H9 (cell line): Measurements from ENCODE around the gene MIPEP. TPM values are rescaled to one million over a fixed set of nuclear protein-coding genes. Genes with fewer than 3 reads are reported as not detected.

ENCODE experiments used
- DNase-seq: peaks from one replicate; pipeline ENCODE4 v3.0.0-alpha.2; 2017
- H2AFZ ChIP-seq: one replicate; pipeline ENCODE4 v1.6.1; 2013; ENCODE audit warnings: mild to moderate bottlenecking, low read length, control low read depth, moderate library complexity
- H2AK5ac ChIP-seq: 2 replicates; pipeline ENCODE4 v1.6.1; 2013; ENCODE audit warnings: low read length, control low read depth, mixed read lengths; ENCODE audit not compliant: insufficient read length
- H2BK120ac ChIP-seq: one replicate; pipeline ENCODE4 v1.6.1; 2013; ENCODE audit warnings: low read depth, mild to moderate bottlenecking, low read length, control low read depth, inconsistent platforms; ENCODE audit not compliant: poor library complexity, severe bottlenecking
- H2BK12ac ChIP-seq: 2 replicates; pipeline ENCODE4 v1.6.1; 2013; ENCODE audit warnings: low read length, control low read depth, mixed read lengths, low read depth; ENCODE audit not compliant: insufficient read length
- H2BK15ac ChIP-seq: 2 replicates; pipeline ENCODE4 v1.6.1; 2013; ENCODE audit warnings: low read depth, low read length, control low read depth
- H2BK20ac ChIP-seq: one replicate; pipeline ENCODE4 v1.6.1; 2013; ENCODE audit warnings: low read depth, mild to moderate bottlenecking, low read length, control low read depth, inconsistent platforms; ENCODE audit not compliant: poor library complexity, severe bottlenecking
- H2BK5ac ChIP-seq: 2 replicates; pipeline ENCODE4 v1.6.1; 2013; ENCODE audit warnings: low read length, control low read depth, mixed read lengths; ENCODE audit not compliant: insufficient read length
- H3K14ac ChIP-seq: 2 replicates; pipeline ENCODE4 v1.6.1; 2013; ENCODE audit warnings: low read length, control low read depth; ENCODE audit not compliant: insufficient read depth
- H3K18ac ChIP-seq: 2 replicates; pipeline ENCODE4 v1.6.1; 2013; ENCODE audit warnings: low read depth, mild to moderate bottlenecking, mixed read lengths, low read length, control low read depth; ENCODE audit not compliant: insufficient read length
- H3K23ac ChIP-seq: 2 replicates; pipeline ENCODE4 v1.6.1; 2013; ENCODE audit warnings: low read length, control low read depth, mixed read lengths, low read depth; ENCODE audit not compliant: insufficient read length
- H3K23me2 ChIP-seq: 2 replicates; pipeline ENCODE4 v1.6.1; 2013; ENCODE audit warnings: low read depth, mild to moderate bottlenecking, mixed read lengths, low read length, control low read depth; ENCODE audit not compliant: insufficient read length, poor library complexity, severe bottlenecking
- H3K27ac ChIP-seq: 2 replicates; pipeline ENCODE4 v1.5.1; 2013; ENCODE audit warnings: low read length, control low read depth, mixed read lengths, low read depth; ENCODE audit not compliant: insufficient read length
- H3K27me3 ChIP-seq: 2 replicates; pipeline ENCODE4 v1.6.1; 2013; ENCODE audit warnings: low read length, control low read depth, inconsistent platforms; ENCODE audit not compliant: insufficient read depth
- H3K4ac ChIP-seq: 2 replicates; pipeline ENCODE4 v1.6.1; 2013; ENCODE audit warnings: low read depth, mild to moderate bottlenecking, control low read depth, inconsistent platforms, low read length, moderate library complexity
- H3K4me1 ChIP-seq: 2 replicates; pipeline ENCODE4 v1.6.1; 2013; ENCODE audit warnings: low read length, control low read depth, inconsistent platforms; ENCODE audit not compliant: insufficient read depth
- H3K4me2 ChIP-seq: 2 replicates; pipeline ENCODE4 v1.6.1; 2013; ENCODE audit warnings: low read length, control low read depth, mixed read lengths; ENCODE audit not compliant: insufficient read length, insufficient read depth
- H3K56ac ChIP-seq: 2 replicates; pipeline ENCODE4 v1.6.1; 2013; ENCODE audit warnings: low read depth, mild to moderate bottlenecking, mixed read lengths, low read length, control low read depth; ENCODE audit not compliant: insufficient read length
- H3K79me1 ChIP-seq: 2 replicates; pipeline ENCODE4 v1.6.1; 2013; ENCODE audit warnings: low read depth, mild to moderate bottlenecking, moderate library complexity, low read length, control low read depth, inconsistent platforms; ENCODE audit not compliant: insufficient read depth, poor library complexity, severe bottlenecking
- H3K79me2 ChIP-seq: 2 replicates; pipeline ENCODE4 v1.6.1; 2013; ENCODE audit warnings: low read length, control low read depth, inconsistent platforms; ENCODE audit not compliant: insufficient read depth
- H3K9ac ChIP-seq: 2 replicates; pipeline ENCODE4 v1.6.1; 2013; ENCODE audit warnings: low read length, control low read depth, mixed read lengths; ENCODE audit not compliant: insufficient read length; ENCODE audit errors: extremely low read depth
- H3K9me3 ChIP-seq: one replicate; pipeline ENCODE4 v1.6.1; 2013; ENCODE audit warnings: low read depth, low read length, inconsistent platforms; ENCODE audit not compliant: control insufficient read depth
- H3T11ph ChIP-seq: one replicate; pipeline ENCODE4 v1.6.1; 2013; ENCODE audit warnings: mild to moderate bottlenecking, low read length, control low read depth, inconsistent platforms
- H4K20me1 ChIP-seq: one replicate; pipeline ENCODE4 v1.6.1; 2013; ENCODE audit not compliant: control insufficient read depth, insufficient read length, insufficient read depth
- H4K5ac ChIP-seq: 2 replicates; pipeline ENCODE4 v1.6.1; 2013; ENCODE audit warnings: low read depth, mild to moderate bottlenecking, mixed read lengths, low read length, control low read depth; ENCODE audit not compliant: insufficient read length
- H4K8ac ChIP-seq: replicated peaks from 2 replicates; pipeline ENCODE4 v1.6.1; 2013; ENCODE audit warnings: low read length, control low read depth, mixed read lengths, low read depth; ENCODE audit not compliant: insufficient read length
- H4K91ac ChIP-seq: 2 replicates; pipeline ENCODE4 v1.6.1; 2013; ENCODE audit warnings: low read depth, mild to moderate bottlenecking, moderate library complexity, mixed read lengths, low read length, control low read depth; ENCODE audit not compliant: insufficient read length
- H3K27ac Mint-ChIP-seq, 3 experiments: 2 replicates in 2 of 3; 3 replicates in 1 of 3; pipeline ENCODE4 v1.8.0; 2020 to 2021; ENCODE audit warnings: mixed read lengths in 3 of 3, mild to moderate bottlenecking in 1 of 3, moderate library complexity in 1 of 3
- H3K27me3 Mint-ChIP-seq: 2 replicates; pipeline ENCODE4 v1.8.0; 2021; ENCODE audit warnings: low read depth, mild to moderate bottlenecking, moderate library complexity, mixed read lengths
- H3K36me3 Mint-ChIP-seq, 3 experiments: 2 replicates in 2 of 3; 3 replicates in 1 of 3; pipeline ENCODE4 v1.8.0; 2020 to 2021; ENCODE audit warnings: low read depth in 3 of 3, mixed read lengths in 3 of 3; ENCODE audit not compliant: insufficient read depth in 1 of 3
- H3K4me1 Mint-ChIP-seq, 2 experiments: 2 replicates each; pipeline ENCODE4 v1.8.0; 2020; ENCODE audit warnings: mixed read lengths in 2 of 2
- H3K4me3 Mint-ChIP-seq, 2 experiments: 2 replicates in 1 of 2; 3 replicates in 1 of 2; pipeline ENCODE4 v1.8.0; 2020 to 2021; ENCODE audit warnings: mild to moderate bottlenecking in 2 of 2, mixed read lengths in 2 of 2, moderate library complexity in 1 of 2
- H3K9me3 Mint-ChIP-seq, 2 experiments: 2 replicates in 1 of 2; 3 replicates in 1 of 2; pipeline ENCODE4 v1.8.0; 2020; ENCODE audit warnings: mild to moderate bottlenecking in 2 of 2, mixed read lengths in 2 of 2, moderate library complexity in 1 of 2
- WGBS: extraction: QIAGEN DNeasy Blood & Tissue Kit; methylation state at CpG from one replicate; pipeline ENCODE4 v1.1.7; 2013; ENCODE audit warnings: missing lambda C conversion rate, low lambda C conversion rate, mixed read lengths; ENCODE audit not compliant: insufficient read length; ENCODE audit errors: extremely low coverage; 5-methylcytosine and 5-hydroxymethylcytosine counted together
- total RNA-seq: library from RNA; stranded (reverse); gene quantifications from 2 replicates; pipeline ENCODE4 v1.2.1, GENCODE V29; 2021
- TF ChIP-seq, protein P1 (sequence below): fragments of 200-600 bp; sonication (generic); conservative IDR thresholded peaks from 3 replicates; pipeline ENCODE4 v1.8.0; 2021; ENCODE audit warnings: antibody characterized with exemption, mild to moderate bottlenecking

MIPEP gene
- total RNA-seq, 1 experiment from 2014 or later: 18.5 TPM

DNA sequence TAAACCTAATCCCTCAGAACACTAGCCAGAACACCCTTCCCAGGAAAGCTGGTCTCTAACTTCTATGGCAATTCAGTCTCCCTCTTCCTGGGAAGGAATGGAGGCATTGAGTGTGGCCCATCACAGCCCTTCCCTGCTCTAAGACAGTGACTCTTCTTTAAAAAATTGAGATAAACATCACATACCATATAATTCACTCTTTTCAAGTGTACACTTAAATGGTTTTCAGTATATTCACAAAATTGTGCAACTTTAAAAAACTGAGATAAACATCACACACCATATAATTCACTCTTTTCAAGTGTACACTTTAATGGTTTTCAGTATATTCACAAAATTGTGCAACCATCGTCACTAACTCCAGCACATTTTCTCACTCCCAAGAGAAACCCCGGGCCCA, 116.5 kb downstream of the MIPEP start:
- no CpG with 5 or more reads among the region's 2 CpGs for WGBS
- Histone ChIP-seq H2BK5ac (no peak overlapping the region), H4K20me1 (no peaks in the 10 kb centered on the region), H3K23ac (no peak overlapping the region), H3K79me1 (no peaks in the 10 kb centered on the region), H2AFZ (no peak overlapping the region), H2BK15ac (no peak overlapping the region), H3K4me2 (no peak overlapping the region), H4K8ac (no peak overlapping the region), H3K79me2 (no peaks in the 10 kb centered on the region), H3K56ac (no peak overlapping the region), H2BK20ac (no peak overlapping the region), H3T11ph (no peak overlapping the region), H4K5ac (no peak overlapping the region), H3K27me3 (no peaks in the 10 kb centered on the region), H3K18ac (no peak overlapping the region), H3K9me3 (no peaks in the 10 kb centered on the region), H4K91ac (no peak overlapping the region), H3K14ac (no peak overlapping the region), H2BK120ac (no peak overlapping the region), H3K23me2 (no peaks in the 10 kb centered on the region), H2BK12ac (no peak overlapping the region), H3K4me1 (no peaks in the 10 kb centered on the region), H3K4ac (no peak overlapping the region), H3K27ac (no peak overlapping the region), H2AK5ac (no peak overlapping the region), H3K9ac (no peak overlapping the region)
- H3K4me3 Mint-ChIP-seq: no peak overlapping the region
- DNase-seq: no peak
- H3K36me3 Mint-ChIP-seq: no peaks in the 10 kb centered on the region
- H3K27ac Mint-ChIP-seq: no peak overlapping the region
- no peaks in the 10 kb centered on the region for H3K9me3 Mint-ChIP-seq
- H3K27me3 Mint-ChIP-seq: no peaks in the 10 kb centered on the region
- TF ChIP-seq, protein P1, sequence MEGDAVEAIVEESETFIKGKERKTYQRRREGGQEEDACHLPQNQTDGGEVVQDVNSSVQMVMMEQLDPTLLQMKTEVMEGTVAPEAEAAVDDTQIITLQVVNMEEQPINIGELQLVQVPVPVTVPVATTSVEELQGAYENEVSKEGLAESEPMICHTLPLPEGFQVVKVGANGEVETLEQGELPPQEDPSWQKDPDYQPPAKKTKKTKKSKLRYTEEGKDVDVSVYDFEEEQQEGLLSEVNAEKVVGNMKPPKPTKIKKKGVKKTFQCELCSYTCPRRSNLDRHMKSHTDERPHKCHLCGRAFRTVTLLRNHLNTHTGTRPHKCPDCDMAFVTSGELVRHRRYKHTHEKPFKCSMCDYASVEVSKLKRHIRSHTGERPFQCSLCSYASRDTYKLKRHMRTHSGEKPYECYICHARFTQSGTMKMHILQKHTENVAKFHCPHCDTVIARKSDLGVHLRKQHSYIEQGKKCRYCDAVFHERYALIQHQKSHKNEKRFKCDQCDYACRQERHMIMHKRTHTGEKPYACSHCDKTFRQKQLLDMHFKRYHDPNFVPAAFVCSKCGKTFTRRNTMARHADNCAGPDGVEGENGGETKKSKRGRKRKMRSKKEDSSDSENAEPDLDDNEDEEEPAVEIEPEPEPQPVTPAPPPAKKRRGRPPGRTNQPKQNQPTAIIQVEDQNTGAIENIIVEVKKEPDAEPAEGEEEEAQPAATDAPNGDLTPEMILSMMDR: no peak
- peaks cover 0 to 6% of the 10 kb centered on the region in 2 experiments for H3K4me1 Mint-ChIP-seq
